Activated CD8-positive, alpha-beta memory T cell treated with anti-CD3 and anti-CD28 coated beads for 48 hours (primary cell): Measurements from ENCODE around the gene PPFIBP2.

Experiments used
- DNase-seq, 3 experiments: peaks; one replicate each; pipeline ENCODE4 v3.0.0-alpha.2; 2020; ENCODE audit warnings: low read depth in 2 of 3, low spot score in 2 of 3

The PPFIBP2 gene

DNA sequence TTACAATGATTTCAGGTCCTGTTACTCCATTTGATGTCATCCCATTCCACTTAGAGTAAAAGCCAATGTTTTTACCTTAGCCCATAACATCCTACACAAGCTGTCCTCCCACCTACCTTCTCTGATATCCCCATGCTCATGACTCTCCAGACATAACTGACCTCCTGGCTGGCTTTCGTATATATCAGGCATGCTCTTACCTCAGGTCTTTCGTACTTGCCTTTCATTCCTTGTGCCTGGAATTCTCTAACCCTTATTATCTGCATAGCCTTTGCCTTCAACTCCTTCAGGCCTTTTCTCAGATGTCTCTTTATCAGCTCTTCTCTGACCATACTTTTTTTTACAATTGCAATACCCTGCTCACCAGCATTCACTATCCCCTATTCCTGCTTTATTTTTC lies 169.8 kb downstream of the PPFIBP2 start:
- DNase-seq: no peak

DNA sequence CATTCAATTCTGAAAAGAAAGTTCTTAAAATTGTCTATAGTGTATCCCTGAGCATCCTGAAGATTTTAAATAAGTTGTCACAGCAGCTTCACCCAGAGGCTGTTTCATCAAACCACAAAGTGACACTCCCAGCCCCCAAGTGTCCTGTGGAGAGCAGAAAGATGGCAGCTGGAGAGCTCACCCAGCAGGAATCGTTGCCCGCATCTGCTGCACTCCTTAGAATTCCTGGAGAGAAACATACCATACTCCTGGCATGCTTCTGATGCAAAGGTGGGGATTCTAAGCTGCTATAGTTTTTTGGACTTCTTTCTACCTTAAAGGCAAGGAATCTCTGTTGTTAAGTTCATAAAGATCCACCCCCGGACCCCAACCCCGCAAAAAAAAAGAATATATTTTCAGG lies 173.0 kb downstream of the PPFIBP2 start:
- DNase-seq: no peak

DNA sequence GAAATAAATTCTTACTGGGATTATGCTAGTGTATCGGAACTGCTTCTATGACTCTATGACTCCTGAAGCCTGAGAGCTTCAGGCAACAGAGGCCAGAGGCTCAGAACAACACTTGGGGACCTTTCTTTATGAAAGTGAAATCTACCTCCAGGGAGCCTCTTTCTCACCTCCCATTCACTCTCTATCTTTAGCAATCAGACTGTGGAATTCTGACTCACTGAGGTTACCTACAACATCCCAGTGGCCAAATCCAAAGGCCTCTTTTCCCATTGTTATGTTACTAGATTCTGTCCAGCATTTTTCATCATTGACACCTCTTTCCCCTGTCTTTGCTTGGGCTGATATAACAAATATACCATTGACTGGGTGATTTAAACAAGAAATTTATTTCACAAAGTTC lies 173.6 kb downstream of the PPFIBP2 start:
- no peak for DNase-seq

DNA sequence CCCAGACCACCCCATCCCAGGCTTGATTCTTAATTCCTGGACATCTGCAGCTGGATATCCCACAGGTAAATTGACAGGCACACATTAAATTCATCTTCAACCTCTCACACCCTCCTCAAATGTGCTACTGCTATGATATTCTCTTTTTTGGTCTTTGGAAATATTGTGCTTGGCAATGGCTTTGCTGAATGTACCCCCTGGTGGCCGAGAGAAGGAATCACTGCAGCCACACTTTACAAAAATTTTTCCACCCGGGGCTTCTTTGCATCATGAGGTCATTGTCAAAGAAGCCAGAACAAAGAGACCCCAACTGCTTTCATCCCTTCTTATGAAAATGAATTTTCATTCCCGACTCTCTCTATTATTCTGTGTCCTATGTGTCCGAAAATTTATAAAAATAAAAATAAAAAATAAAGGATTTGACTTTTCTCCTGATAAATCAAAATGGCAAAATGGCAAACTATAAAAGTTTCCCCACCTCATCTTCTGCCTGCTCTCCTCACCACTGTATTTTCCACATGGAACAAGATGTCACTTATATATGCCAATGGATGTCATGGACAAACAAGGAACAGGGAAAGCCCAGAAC lies 174.5 kb downstream of the PPFIBP2 start:
- DNase-seq: no peak

DNA sequence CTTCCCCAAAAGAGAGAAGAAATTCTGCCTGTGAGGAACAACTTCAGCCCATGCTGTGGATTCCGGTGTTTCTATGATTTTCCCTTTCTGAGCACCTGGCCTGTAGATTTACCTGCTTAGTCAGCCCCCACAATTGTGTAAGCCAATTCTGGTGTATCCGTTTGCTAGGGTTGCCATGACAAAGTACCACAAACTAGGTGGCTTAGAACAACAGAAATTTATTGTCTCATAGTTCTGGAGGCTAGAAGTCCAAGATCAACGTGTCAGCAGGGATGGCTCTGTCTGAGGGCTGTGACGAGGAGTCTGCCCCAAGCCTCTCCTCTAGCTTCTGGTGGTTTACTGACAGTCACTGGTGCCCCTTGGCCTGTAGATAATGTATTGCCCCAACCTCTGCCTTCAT lies 175.4 kb downstream of the PPFIBP2 start:
- DNase-seq: no peak

DNA sequence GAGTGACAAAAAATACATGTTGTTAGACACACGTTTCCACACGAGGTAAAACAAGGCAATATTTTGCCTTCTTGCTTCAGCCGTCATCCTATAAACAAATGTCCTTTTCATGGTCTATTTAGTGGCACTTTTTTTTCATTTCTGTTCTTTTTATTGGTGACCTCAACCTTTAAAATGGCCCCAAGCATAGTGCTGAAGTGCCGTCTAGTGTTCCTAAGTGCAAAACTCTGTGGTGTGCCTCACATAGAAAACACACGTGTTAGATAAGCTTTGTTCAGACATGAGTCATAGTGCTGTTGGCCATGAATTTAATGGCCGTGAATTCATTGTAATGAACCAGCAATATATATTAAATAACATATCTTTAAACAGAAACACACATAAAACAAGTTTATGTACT lies 176.8 kb downstream of the PPFIBP2 start:
- no peak for DNase-seq

DNA sequence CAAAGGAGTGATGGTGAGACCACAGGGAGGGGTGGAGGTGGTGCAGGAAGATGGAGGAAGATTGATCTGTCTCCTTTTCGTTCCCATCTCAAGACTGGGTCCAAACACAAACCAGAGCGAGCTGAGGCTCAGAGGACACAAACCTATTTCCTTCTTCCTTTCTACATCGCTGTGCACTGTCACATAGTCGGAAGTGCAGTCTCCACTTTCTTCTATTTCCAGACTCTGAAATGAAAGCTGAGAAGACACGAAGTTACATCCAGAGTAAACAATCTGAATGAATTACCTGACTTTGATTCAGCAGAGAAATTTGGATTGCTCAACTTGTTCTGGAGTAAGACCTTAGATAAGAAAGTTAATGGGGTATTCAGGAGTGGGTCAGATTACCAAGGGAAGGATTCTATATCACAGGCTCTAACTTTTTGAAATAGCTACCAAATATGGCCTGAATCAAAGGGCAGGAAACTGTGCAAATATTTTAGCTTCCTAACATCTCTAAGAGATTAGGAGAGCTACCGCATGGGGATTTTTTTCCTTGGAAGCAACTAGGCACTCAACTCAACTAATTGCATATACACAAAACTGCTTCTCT lies 178.1 kb downstream of the PPFIBP2 start:
- no peak for DNase-seq

DNA sequence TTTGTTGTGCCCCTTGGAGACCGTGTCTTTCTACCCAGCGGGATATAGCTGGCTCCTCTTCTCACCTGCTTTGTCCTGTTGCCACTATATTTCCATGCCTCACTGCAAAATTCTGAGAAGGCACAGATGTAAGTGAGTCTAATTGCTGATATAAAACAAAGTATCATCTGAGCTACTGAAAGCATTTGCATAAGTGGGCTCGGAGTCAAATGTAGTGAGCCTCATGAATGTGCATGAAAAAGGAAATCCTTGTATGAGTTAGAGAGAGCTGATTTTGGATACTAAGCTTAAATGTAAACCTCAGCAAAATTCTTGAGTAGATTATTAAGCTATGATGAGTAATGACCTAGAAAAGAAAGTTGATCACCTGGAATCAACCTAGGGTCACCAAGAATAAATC lies 178.6 kb downstream of the PPFIBP2 start:
- no peak for DNase-seq

DNA sequence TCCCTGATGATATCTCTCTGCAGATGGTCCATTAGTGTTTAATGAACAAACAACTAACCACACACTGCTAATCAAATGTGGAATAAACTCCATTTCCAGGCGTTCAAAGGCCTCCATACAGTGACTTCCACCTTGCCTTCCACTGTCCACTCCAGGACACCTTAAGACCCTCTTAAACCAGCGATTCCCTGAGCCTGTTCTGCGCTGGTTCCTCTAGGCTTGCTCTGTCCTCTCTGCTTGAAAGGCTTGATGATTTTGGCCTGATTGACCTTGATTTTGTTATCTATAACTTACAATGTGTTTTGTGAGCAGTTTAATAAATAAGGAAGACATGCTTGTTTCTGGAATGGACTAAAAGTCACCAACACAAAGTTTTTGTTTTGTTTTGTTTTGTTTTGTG lies 180.4 kb downstream of the PPFIBP2 start:
- no peak for DNase-seq

DNA sequence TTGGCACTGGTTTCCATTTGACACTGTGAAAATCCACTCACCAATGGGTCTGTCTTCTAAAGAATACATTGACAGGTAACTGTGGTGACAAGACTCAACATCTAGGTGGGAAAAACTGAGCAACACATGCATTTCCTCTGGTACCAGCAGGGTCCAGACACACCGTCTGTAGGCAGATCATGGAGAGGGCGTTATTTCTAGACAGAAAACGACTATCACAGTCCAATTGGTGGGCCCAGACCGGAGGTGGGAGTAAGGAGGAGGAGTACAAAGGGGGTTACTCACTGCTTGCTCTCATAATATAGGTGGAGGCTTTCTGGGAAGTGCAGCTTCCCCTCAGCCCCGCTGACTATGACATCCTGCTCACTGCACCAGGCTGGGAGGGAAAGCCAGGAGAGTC lies 182.6 kb downstream of the PPFIBP2 start:
- no peak for DNase-seq
